Pancreas (tissue), 10 donors: ENCODE measurements around the gene TOB1. TPM values are rescaled to one million over a fixed set of nuclear protein-coding genes. Genes with fewer than 3 reads are reported as not detected.

Source experiments
- ATAC-seq, 4 donors: fragments of 200-7000 bp; cut with Tn5 transposase; one replicate each; pipeline versions ENCODE4 v1.8.0 to v1.9.1; 2020; ENCODE audit warnings: mild to moderate bottlenecking in 4 of 4, moderate library complexity in 4 of 4
- DNase-seq, 6 donors: peaks; one replicate each; pipeline ENCODE4 v3.0.0-alpha.2; 2020
- FAIRE-seq: peaks from 2 replicates; lab custom pipeline; 2012; peaks lifted over from hg19 to GRCh38; lab: Jason Lieb, UNC
- H3K27ac ChIP-seq, 4 donors: fragments of 200-600 bp; sonication (generic); 1 replicate in 3 of 4; 2 replicates in 1 of 4; pipeline versions ENCODE4 v1.5.0 to v1.8.0; 2020
- H3K27me3 ChIP-seq, 4 donors: fragments of 200-600 bp; one replicate each; pipeline ENCODE4 v1.8.0; 2021
- H3K36me3 ChIP-seq, 3 donors: fragments of 200-600 bp; sonication (generic) in 1 of 3; one replicate each; pipeline versions ENCODE4 v1.5.0 to v1.8.0; 2020 to 2021
- H3K4me1 ChIP-seq, 3 donors: fragments of 200-600 bp; one replicate each; pipeline ENCODE4 v1.8.0; 2021
- H3K4me3 ChIP-seq, 4 donors: fragments of 200-600 bp; sonication (generic) in 2 of 4; one replicate each; pipeline versions ENCODE4 v1.5.0 to v1.8.0; 2020 to 2021
- H3K9me3 ChIP-seq, 4 donors: fragments of 200-600 bp; one replicate each; pipeline ENCODE4 v1.8.0; 2021
- CTCF ChIP-seq, 4 donors: fragments of 200-600 bp; sonication (generic) in 3 of 4; IDR thresholded peaks; one replicate each; pipeline versions ENCODE4 v1.5.0 to v1.8.0; 2021; ENCODE audit warnings: antibody characterized with exemption in 4 of 4
- WGBS, 2 donors: extraction: QIAGEN DNeasy Blood & Tissue Kit; methylation state at CpG; one replicate each; pipeline ENCODE4 v1.1.7; 2013; 5-methylcytosine and 5-hydroxymethylcytosine counted together
- intact Hi-C, 3 donors: fragments of 100-400 bp; cut with DNase I; formaldehyde crosslinking; loops; one replicate each; pipeline versions ENCODE4 v1.11.1 to v1.14.2; 2022
- polyA plus RNA-seq, 2 donors: library from polyadenylated mRNA; stranded (reverse); fragments of 200-250 nt; gene quantifications; one replicate each; pipeline ENCODE4 v1.2.3, GENCODE V29; 2013
- total RNA-seq, 6 donors: library from RNA; stranded (reverse); fragmentation: NEBNext Ultra II Directional in 4 of 6; extraction: Animal tissue kit (Norgen Biotek cat#: 25700) in 4 of 6; gene quantifications; one replicate each; pipeline versions ENCODE4 v1.2.1 to v1.2.4, GENCODE V29; 2021 to 2023
- donor health status: healthy with polysubstance abuse.
- donor health status: DM: no; HTN: no; CAD: no; lungs with moderate emphysema.
- donor health status: DM: no; HTN: no; CAD: no.
- donor health status: control.
- donor health status: control.
- donor health status: Bipolar disorder and iron deficiency.
- donor health status: DM: yes; HTN: yes; CAD: no.
- donor health status: DM: no; HTN: no; CAD: no.
- donor health status: DM: no; HTN: no; CAD: no.
- donor health status: DM: yes; HTN: yes; CAD: no.

The TOB1 gene
- total and polyA plus RNA-seq, 8 donors: 33.1 to 157 (median 78.3) TPM

- DNase-seq: no peak
- peaks cover 0 to 18% (median 18%) of the 10 kb centered on the region in 3 donors for H3K4me1 ChIP-seq
- peak overlapping the region; percentile 35 to 85 (median 60) for H3K27ac ChIP-seq
- no peak for TF ChIP-seq CTCF (IDR thresholded peaks at IDR 0.05)
- peak overlapping the region in 1 of 4 donors; percentile 21 for H3K4me3 ChIP-seq
- intact Hi-C loops: no loop called here
- H3K9me3 ChIP-seq: no peaks in the 10 kb centered on the region
- 36 to 39% methylated on average over 12 of the region's 12 CpGs for WGBS, 2 donors
- no peak for FAIRE-seq
- no peaks in the 10 kb centered on the region for H3K36me3 ChIP-seq
- peak; percentile 62 to 78 (median 74) for ATAC-seq
- H3K27me3 ChIP-seq: no peaks in the 10 kb centered on the region
These were observed 24.7 kb upstream of the TOB1 start for GRCh38 chr17:50890675-50891516.

GRCh38 chr17:50889528-50890118 lies 23.5 kb upstream of the TOB1 start:
- no peak for TF ChIP-seq CTCF (IDR thresholded peaks at IDR 0.05)
- WGBS, 2 donors: 61 to 63% methylated on average over 3 of the region's 3 CpGs
- no peaks in the 10 kb centered on the region for H3K36me3 ChIP-seq
- no peaks in the 10 kb centered on the region for H3K9me3 ChIP-seq
- DNase-seq (no peak), FAIRE-seq (no peak), ATAC-seq (no peak)
- H3K4me1 ChIP-seq: peaks cover 5 to 23% (median 21%) of the 10 kb centered on the region in 3 donors
- intact Hi-C loops: no loop called here
- peak overlapping the region in 1 of 4 donors; percentile 17 for H3K4me3 ChIP-seq
- H3K27me3 ChIP-seq: no peaks in the 10 kb centered on the region
- H3K27ac ChIP-seq: peak overlapping the region in 1 of 4 donors; percentile 22

GRCh38 chr17:50887705-50888245 lies 21.6 kb upstream of the TOB1 start:
- Histone ChIP-seq H3K9me3 (no peaks in the 10 kb centered on the region), H3K4me1 (peaks cover 16 to 35% (median 33%) of the 10 kb centered on the region in 3 donors), H3K27ac (no peak overlapping the region), H3K4me3 (no peak overlapping the region), H3K36me3 (no peaks in the 10 kb centered on the region), H3K27me3 (no peaks in the 10 kb centered on the region)
- 91 to 94% methylated on average over 5 of the region's 5 CpGs for WGBS, 2 donors
- intact Hi-C loops: no loop called here
- no peak for TF ChIP-seq CTCF (IDR thresholded peaks at IDR 0.05)
- ATAC-seq (no peak), DNase-seq (no peak), FAIRE-seq (no peak)

GRCh38 chr17:50884439-50885311 lies 18.5 kb upstream of the TOB1 start:
- Histone ChIP-seq H3K36me3 (no peaks in the 10 kb centered on the region), H3K4me3 (no peak overlapping the region), H3K27ac (peak overlapping the region; percentile 45 to 83 (median 66)), H3K9me3 (no peaks in the 10 kb centered on the region), H3K27me3 (no peaks in the 10 kb centered on the region), H3K4me1 (peaks cover 16 to 20% (median 19%) of the 10 kb centered on the region in 3 donors)
- WGBS, 2 donors: 48 to 49% methylated on average over 8 of the region's 8 CpGs
- FAIRE-seq (no peak), ATAC-seq (peak; percentile 81 to 94 (median 90)), DNase-seq (peak in 3 of 6 donors; percentile 50 to 67 (median 53))
- intact Hi-C loops: no loop called here
- TF ChIP-seq CTCF (IDR thresholded peaks at IDR 0.05): no peak
